ENCODE results near the gene KDM6A.
A peak's percentile ranks its signal among the peaks of the same experiment; 100 is the strongest.
"Not testable (repeated sequence)": the region's sequence is repeated elsewhere in the genome, so short reads cannot be mapped to it uniquely, and the experiment has no call there.

The KDM6A gene

DNA sequence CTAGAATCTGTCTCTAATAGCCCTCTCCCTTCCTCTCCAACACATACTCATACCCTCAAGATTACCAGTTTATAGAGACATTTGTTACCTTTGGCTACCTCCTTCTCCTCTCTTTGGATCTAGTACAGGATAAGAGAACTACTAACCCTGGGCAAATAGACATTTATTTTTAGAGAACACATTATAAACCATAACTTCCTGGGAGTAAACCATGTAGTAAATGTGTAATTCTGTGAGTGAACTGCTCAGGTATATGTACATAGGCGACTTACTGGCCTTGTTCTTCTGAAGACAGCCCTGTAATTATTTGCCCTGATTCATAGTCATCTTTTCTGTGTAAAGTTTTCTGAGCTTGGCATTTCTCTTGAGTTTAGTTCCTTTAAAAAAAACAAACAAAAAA lies 94.2 kb downstream of the KDM6A start:
- no peak for DNase-seq

DNA sequence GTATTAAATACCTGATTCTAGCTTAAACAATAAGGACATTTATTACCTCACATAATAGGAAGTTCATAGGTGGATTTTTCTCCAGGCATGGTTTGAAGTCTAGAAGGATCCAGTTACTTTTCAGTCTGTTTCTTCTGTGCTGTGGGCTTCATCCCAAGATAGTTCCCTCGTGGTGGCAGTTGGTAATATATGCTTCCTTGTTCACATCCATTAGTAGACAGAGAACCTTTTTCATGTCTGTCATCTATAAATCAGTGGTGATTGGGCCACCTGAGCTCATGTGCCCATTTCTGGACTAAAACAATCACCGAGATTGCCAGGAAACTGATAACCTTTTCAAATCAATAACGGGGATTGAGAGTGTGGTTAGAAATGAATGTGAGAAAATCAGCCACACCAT lies 97.7 kb downstream of the KDM6A start:
- no peak for DNase-seq

DNA sequence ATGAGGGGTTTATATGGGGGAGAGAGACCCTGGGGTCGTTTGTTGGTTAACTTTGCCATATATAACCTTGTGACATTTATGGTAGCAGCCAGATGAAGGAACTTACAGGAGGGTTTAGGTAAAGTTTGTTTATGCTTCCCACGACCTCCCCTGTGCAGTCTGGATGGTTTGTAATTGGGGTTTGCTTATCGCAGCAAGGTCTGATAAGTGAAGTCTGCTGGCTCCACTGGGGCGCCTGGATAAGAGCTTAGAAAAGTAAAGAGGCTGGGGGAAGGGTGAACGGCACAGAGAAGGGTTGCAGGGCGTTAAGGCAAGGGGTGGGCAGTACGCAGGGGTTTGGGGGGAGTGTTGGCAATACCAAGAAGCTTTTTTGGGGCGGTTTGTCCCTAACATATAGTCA lies 98.7 kb downstream of the KDM6A start:
- DNase-seq, result no peak

DNA sequence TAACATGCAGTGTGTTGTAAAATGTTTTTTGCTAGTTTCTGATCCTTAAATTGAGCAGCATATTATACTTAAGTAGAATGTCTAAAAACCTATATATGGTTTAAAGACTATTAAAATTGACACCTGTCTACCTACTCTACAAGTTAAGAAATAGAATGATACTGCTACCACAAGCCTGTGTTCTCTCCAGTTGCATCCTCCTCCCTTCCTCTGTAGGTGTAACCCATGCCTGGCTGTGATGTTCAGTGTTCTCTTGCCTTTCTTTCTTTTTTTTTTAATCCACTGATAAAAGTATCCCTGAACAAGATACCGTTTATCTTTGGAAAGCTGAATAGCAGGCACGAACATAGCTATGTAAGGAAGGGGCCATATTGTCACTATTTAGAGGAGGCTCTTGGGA lies 99.1 kb downstream of the KDM6A start:
- DNase-seq, result no peak

DNA sequence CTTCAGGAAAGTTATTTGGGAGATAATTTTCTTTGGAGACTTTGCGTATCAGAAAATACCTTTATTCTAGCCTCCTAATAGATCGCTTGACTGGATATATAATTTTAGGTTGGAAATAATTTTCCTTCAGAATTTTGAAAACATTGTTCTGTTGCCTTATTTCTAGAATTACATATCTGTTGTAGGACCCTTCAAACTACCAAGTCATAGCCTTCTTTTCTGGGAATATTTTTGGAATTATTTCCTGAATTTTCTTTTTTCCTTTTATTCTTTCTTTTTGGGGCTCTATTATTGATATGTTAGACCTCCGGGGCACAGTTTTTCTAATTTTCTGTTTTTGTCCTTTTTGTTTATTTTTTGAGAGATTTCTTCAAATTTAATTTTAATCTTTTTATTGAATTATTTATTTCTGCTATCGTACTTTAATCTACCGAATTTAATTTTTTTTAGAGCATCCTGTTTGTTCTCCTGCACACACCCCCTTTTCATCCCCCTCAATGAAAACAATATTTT lies 100.5 kb downstream of the KDM6A start:
- no peak for DNase-seq

DNA sequence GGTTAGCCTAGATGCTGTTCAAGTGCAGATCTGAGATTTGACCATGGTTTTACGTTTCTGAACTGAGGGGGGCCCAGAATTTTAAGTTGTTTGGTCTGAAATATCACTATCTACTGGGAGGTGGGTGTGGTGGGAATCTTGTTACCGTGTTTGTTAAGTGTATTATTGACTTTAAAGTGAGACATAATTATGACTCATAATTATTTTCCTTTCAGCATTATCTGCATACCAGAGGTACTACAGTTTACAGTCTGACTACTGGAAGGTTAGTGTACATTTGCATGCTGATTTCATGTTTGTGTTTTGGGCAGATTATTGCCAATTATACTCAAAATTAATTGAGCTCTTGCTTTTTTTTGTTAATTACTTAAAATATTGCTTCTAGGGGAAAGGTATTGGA lies 101.5 kb downstream of the KDM6A start:
- no peak for DNase-seq

DNA sequence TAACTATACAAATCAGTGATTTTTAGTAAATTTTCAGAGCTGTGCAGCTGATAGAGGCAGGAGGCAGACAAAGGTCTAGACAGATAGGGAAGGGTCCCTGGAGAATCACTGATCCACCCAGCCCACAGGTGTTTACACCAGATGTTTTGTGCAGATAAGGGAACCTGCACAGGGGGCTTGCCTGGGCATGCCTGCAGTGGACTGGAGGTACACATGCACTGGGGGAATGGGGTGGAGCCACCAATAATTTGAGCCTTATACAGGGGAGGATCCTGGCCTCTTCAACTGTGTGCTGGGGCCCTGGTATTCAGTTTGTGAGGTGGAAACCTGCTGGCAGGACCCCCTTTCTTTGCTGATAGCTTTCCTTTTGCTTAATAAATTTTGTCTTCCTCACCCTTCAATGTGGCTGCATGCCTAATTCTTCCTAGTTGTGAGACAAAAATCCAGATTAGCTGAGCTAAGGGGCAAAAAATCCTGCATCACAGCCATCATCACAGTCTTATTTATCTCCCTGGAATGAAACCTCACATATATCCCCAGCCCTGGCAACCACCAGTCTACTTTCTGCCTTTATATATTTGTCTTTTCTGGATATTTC lies 102.8 kb downstream of the KDM6A start:
- no peak for DNase-seq

DNA sequence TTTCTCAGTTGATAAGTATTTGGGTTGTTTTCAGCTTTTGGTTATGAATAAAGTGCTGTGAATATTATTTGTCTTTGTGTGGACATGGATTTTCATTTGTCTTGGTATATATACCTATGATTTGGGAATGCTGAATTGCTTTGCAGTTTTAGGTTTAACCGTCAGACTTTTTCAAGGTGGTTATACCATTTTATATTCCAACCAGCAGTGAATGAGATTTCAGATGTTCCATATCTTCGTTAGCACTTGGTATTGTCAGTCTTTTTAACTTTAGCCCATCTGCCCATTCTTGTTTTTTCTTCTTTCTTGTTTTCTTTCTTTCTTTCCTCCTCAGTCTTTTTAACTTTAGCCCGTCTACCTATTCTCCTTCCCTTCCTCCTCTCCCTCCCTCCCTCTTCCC lies 106.0 kb downstream of the KDM6A start:
- no peak for DNase-seq

DNA sequence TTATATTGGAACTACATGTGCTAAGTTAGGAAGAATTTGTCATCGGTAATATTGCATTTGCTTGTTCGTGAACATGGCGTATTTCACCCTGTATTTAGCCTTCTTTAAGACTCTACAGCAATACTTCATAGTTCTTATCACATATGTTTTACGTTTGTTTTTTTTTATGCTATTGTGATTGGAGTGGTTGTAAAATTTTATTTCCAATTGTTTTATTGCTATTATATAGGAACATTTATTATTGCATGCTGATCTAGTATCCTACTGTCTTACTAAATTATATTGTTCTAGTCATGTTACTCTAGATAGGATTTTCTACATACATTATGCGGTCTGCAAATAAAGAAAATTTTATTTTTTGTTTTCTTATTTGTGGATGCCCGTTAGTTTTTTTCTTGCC lies 107.4 kb downstream of the KDM6A start:
- DNase-seq, result no peak

DNA sequence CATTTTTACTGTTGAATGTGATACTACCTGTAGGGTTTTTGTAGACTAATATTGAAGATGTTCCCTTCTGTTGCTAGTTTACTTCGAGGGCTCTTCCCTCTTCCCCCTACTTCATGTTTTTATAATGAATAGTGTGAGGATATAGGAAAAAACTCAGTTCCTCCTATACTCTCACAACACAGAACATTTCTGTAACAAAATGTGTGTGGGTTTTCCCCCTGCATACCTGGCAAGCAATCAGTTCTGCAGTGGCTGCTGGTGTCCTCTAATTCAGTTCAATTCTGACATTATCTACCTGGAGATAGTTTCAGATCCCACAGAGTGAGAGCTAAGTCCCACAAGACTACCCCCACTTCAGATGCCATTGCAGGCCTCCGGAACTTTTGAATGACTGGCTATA lies 107.9 kb downstream of the KDM6A start:
- no peak for DNase-seq

DNA sequence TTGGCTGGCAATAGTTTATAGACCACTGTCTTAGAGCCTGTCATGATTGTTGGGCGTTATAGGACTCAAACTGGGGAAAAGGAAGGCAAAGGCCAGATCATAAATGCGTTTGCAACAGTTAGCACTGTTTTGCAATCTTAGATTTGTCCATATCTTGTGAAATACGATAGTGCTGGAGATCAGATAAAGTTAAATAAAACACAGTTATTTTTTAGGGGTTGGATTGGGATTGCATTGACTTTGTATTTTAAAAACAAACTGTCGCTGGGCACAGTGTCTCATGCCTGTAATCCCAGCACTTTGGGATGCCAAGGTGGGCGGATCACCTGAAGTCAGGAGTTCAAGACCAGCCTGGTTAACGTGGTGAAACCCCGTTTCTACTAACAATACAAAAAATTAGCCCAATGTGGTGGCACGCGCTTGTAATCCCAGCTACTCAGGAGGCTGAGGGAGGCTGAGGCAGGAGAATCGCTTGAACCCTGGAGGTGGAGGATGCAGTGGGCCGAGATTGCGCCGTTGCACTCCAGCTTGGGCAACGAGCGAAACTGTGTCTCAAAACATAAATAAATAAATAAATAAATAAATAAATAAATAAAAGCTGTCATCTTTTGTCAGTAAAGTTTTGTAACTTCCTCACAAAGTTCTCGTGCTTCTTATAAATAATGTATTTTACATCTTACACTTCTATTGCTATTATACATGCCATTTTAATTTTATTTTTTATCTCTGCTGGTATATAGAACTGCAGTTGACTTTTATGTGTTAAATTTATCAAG lies 117.2 kb downstream of the KDM6A start:
- no peak for DNase-seq

DNA sequence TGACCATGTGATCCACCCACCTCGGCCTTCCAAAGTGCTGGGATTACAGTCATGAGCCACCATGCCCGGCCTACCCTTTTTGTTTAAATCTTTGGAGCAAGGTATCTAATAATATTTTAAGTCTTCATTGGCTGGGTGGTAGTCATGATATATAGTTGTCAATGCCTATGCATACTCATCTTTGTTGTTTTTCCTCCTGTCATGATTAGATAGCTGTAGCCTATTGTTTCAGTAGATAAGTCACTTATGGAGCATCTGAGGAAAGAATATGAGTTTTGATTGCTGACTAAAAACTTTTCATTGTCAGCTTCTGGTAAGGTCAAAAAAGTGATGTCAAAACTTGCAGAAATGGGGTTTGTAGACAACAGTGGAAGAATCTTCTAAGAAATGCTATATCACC lies 119.8 kb downstream of the KDM6A start:
- no peak for DNase-seq

DNA sequence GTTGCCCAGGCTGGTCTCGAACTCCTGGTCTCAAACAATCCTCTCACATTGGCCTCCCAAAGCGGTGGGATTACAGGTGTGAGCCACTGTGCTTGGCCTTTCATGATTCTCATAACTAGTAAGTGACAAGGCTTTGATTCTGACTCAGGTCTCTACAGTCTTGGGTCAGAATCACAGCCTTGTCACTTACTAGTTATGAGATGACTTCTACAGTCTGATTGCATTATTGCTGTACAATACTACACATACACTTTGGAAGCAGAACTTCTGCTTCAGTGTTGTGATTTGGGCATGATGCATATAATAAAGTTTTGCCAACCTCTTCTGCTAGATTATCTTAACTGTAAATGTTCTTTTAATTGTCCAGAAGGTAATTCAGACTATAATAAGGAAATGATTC lies 123.3 kb downstream of the KDM6A start:
- DNase-seq, result peak; percentile 56

DNA sequence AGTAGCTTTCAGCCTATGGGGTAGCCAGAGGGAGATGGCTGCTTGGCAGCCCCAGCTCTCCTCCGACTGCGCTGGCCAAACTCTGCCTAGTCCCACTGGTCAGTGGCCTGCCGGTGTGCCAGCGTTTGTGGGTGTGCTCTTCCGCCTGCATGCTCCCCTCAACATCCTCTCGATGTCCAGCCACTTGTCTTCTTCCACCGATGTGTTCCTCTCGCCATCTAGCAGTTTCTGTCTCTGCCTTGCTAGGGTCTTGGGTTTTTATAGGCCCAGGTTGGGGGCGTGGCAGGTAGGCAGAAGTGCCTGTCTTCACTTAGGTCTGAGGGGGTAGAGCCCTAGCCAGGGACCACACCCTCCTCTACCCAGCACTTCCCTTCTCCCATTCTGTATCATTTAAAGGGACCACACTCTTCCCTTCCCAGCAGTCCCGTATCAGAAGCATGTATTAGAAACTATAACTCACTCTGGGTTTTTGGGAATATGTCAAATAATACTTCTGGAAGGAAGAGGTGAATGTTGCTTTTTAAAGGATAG lies 124.4 kb downstream of the KDM6A start:
- DNase-seq, result peak; percentile 24

DNA sequence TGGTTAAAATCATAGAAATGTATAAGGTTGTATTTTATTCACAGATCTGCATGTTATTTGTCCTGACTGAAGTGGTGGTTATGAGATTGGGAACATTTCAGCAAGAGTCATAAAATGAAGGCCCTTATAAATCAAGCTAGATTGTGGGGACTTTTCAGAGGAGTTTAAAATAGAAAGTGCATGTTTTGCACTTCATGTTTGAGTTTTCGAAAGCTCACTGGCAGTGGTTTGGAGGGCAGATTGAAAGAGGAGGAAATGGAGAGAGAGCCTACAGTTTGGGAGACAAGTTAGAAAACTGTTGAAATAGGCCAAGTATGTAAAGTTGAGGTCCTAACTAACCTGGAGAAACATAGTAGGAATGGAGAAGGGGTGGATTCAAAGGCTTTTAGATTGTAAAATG lies 124.9 kb downstream of the KDM6A start:
- peak; percentile 42 for DNase-seq

DNA sequence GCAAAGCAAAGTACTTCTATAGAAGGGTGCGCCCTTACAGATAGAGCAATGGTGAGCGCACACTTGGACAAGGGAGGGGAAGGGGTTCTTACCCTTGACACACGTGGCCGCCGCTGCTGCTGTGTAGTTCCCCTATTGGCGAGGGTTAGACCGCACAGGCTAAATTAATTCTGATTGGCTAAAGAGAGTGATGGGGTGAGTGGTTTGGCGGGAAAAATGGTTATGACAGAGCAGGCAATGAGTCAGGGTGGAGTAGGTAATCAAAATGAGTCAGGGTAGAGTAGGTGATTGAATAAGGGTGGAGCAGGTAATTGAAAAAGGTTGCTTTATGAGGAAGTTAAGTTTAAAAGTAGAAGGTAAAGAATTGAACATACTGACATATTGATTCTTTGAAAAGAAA lies 126.2 kb downstream of the KDM6A start:
- peak; percentile 63 for DNase-seq

DNA sequence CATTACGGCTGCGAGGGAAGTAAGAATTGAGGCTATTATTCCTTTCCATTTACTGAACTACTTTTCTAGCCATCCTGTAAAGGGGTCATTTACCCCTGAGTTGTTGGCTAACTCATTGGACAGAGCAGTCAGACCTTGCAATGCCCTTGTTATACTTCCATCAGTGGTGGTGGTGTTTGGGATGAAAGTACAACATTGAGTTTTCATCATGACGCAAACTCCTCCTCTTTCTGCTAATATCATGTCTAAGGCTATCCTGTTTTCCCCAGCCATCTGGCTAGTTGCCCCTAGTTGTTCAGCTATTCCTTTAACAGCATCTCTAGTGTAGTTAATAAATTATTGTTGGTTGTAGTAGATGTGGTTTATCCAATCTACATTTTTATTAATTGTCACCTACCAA lies 126.9 kb downstream of the KDM6A start:
- DNase-seq, result not testable (repeated sequence)

DNA sequence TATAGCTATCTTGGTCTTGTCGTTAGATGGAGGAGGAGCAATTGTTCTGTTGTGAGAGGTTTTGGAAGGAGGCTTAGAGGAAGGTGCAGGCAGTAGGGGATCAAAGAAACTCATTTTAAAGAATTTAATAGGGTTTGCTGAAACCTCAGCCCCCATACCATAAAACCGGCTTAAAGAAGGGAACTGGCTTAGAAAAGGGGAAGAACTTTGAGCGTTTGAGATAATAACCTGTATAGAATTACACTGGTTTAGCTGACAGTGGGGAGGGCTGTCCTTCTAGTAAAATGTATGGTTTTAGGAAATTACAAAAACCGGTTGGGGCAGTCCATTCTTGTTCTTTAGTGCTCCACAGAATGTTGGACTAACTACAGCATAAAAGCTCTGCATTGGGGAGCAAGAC lies 128.1 kb downstream of the KDM6A start:
- no peak for DNase-seq

DNA sequence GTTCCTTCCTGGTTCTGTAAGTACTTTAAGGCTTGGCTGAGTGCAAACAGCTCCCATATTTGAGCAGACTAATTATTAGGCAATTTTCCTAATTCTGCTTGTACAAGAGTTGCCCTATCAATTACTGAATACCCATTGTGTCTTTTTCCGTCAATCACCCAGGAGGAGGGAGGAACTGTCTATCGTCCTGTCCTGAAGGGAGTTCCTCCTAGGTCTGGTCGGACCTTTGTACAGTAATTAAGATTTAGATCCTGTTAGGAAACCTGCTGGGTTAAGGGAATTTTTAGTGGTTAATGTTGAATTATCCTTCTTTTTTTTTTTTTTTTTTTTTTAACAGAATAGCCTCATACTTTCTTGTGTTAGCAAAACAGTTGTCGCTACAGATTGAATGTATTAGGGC lies 130.1 kb downstream of the KDM6A start:
- DNase-seq, result no peak

DNA sequence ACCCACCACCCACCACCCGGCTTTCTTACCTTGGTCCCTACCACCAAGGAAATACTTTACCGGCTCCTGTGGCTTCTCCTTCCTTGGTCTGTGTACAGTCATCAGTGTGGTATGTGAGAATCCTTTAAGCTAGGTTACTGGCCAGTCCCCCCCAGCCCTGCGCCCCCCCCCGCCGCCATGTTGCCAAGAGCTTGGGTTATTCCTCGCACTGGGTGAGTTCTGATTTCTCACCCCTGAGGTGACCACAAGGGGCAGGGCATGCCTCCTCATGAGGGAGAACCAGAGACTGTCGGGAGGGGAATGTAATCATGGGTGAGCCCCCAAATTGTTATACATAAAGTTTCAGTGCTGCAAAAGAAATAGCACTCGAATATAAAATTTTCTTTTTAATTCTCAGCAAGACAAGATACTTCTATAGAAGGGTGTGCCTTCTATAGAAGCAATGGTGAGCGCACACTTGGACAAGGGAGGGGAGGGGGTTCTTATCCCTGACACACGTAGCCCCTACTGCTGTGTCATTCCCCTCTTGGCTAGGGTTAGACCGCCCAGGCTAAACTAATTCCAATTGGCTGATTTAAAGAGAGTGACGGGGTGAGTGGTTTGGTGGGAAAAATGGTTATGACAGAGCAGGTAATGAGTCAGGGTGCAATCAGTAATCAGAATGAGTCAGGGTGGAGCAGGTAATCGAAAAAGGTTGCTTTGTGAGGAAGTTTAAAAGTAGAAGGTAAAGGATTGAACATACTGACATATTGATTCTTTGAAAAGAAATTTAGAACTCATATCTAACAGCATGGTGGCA lies 133.2 kb downstream of the KDM6A start:
- peak; percentile 69 for DNase-seq

DNA sequence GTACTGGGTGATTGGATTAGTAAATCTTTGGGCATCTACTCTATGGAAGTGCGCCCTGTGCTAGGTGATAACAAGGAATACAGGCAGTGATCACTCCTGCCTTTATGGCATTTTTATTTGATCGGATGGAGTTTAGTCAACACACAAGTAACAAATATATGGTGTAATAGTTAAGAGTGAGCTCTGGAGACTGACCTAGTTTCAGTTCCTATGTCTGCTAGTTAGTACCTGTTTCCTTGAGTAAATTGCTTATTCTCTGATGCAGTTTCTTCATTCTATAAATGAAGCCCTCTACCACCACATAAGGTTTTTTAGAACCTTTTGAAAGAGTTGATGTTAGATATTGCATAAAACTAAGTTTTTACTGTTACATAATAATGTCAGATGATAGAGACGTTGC lies 134.6 kb downstream of the KDM6A start:
- peak; percentile 32 for DNase-seq

DNA sequence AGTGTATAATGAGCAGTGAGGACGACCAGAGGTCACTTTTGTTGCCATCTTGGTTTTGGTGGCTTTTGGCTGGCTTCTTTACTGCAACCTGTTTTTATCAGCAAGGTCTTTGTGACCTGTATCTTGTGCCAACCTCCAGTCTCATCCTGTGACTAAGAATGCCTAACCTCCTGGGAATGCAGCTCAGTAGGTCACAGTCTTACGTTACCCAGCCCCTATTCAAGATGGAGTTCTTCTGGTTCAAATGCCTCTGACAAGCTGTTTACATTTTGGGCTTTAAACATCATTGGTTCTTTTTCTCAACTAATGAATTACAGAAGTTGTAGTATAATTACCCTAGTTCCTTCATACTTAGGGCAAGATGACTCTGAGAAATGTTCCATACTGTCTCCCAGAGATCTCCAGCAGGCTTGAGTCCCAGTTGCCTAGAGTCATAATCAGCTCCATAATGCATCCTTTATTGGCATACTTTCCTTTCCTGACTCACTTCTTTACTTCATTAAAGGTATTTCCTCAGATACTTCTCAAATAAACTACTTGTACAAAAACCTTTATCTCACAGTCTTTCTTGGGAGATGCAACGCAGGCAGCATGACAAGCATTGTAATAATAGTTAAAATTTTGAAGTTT lies 136.5 kb downstream of the KDM6A start:
- no peak for DNase-seq

DNA sequence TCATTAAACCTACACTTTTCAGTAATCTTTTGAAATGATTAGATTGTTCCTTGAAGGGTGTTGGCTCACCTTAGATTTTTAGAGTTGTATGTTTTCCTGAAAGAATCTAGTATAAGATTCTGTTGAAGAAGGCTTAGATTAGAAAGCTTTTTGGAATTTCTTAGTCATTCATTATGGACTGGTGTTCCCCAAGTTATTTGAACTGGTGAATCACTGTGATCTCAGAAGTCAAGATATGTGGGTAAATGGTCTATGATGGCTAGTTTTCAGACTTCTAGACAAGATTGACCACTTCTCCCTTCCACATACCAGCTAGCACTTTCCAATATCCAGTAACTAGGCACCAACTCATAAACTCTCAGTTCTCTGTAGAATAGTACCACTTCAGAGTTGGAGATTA lies 138.1 kb downstream of the KDM6A start:
- DNase-seq, result no peak

Data from activated CD4-positive, alpha-beta T cell treated with anti-CD3 and anti-CD28 coated beads, Interleukin-2, Interleukin-6, amounts not matched to agents 100 ng/mL and 50 ng/mL, durations not matched to agents 16 hours and 8 hours (primary cell).